ENCODE data around the gene CFL2. TPM values are rescaled to one million over a fixed set of nuclear protein-coding genes. Genes with fewer than 3 reads are reported as not detected.
"Not testable (repeated sequence)": the region's sequence is repeated elsewhere in the genome, so short reads cannot be mapped to it uniquely, and the experiment has no call there.

Gene CFL2
- total RNA-seq, 1 experiment from 2014 or later = 13.9 TPM

DNA sequence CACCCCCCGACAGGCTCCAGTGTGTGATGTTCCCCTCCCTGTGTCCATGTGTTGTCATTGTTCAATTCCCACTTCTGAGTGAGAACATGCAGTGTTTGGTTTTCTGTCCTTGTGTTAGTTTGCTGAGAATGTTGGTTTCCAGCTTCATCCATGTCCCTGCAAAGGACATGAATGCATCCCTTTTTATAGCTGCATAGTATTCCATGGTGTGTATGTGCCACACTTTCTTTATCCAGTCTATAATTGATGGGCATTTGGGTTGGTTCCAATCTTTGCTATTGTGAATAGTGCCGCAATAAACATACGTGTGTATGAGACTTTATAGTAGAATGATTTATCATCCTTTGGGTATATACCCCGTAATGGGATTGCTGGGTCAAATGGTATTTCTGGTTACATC, 22.7 kb upstream of the CFL2 start:
- not testable (repeated sequence) for H2BK12ac ChIP-seq (ENCODE audit: insufficient read length, low read depth, low read length); H4K8ac ChIP-seq (replicated peaks; ENCODE audit: insufficient read length, low read depth, low read length); H4K91ac ChIP-seq (ENCODE audit: insufficient read length, low read depth, low read length); H3T11ph ChIP-seq (ENCODE audit: low read length); H3K79me1 ChIP-seq (ENCODE audit: insufficient read depth, low read depth, low read length, poor library complexity, severe bottlenecking); H3K27ac ChIP-seq (ENCODE audit: insufficient read length, low read depth, low read length); H3K18ac ChIP-seq (ENCODE audit: insufficient read length, low read depth, low read length); H2BK15ac ChIP-seq (ENCODE audit: low read depth, low read length); H3K4ac ChIP-seq (ENCODE audit: low read depth, low read length); DNase-seq; H3K9ac ChIP-seq (ENCODE audit: extremely low read depth, insufficient read length, low read length); H2BK5ac ChIP-seq (ENCODE audit: insufficient read length, low read length); H4K5ac ChIP-seq (ENCODE audit: insufficient read length, low read depth, low read length); H3K27me3 ChIP-seq (ENCODE audit: insufficient read depth, low read length); H2BK20ac ChIP-seq (ENCODE audit: low read depth, low read length, poor library complexity, severe bottlenecking); H3K23ac ChIP-seq (ENCODE audit: insufficient read length, low read depth, low read length); H3K36me3 Mint-ChIP-seq (ENCODE audit: insufficient read depth in 1 of 3, low read depth in 3 of 3); H3K9me3 Mint-ChIP-seq; H4K20me1 ChIP-seq (ENCODE audit: control insufficient read depth, insufficient read depth, insufficient read length); H3K9me3 ChIP-seq (ENCODE audit: control insufficient read depth, low read depth, low read length); H2BK120ac ChIP-seq (ENCODE audit: low read depth, low read length, poor library complexity, severe bottlenecking); H3K14ac ChIP-seq (ENCODE audit: insufficient read depth, low read length); H3K27ac Mint-ChIP-seq; H3K27me3 Mint-ChIP-seq (ENCODE audit: low read depth); H3K23me2 ChIP-seq (ENCODE audit: insufficient read length, low read depth, low read length, poor library complexity, severe bottlenecking); H3K4me2 ChIP-seq (ENCODE audit: insufficient read depth, insufficient read length, low read length); H3K79me2 ChIP-seq (ENCODE audit: insufficient read depth, low read length); H3K56ac ChIP-seq (ENCODE audit: insufficient read length, low read depth, low read length); H3K4me1 Mint-ChIP-seq; H2AFZ ChIP-seq (ENCODE audit: low read length); H3K4me1 ChIP-seq (ENCODE audit: insufficient read depth, low read length); H3K4me3 Mint-ChIP-seq; H2AK5ac ChIP-seq (ENCODE audit: insufficient read length, low read length)
- WGBS (ENCODE audit: extremely low coverage, insufficient read length, low lambda C conversion rate) = no CpG with 5 or more reads among the region's 4 CpGs

Data from H9 (cell line).